GM12878 (cell line): ENCODE results near the gene PTPRD. TPM values are rescaled to one million over a fixed set of nuclear protein-coding genes. Genes with fewer than 3 reads are reported as not detected.

ENCODE experiments used
- ATAC-seq: fragments of 200-7000 bp; cut with Tn5 transposase; 3 replicates; pipeline ENCODE4 v1.9.1; 2020; ENCODE audit warnings: mild to moderate bottlenecking, moderate library complexity
- BruUV-seq: library from RNA; stranded (reverse); fragments of 400-500 nt; replicated peaks from 2 replicates; lab custom pipeline; 2021; lab: Mats Ljungman, UMichigan
- CTCF ChIA-PET: fragments of 300-600 bp; sonication (Branson Sonifier 250); formaldehyde crosslinking; extraction: SDS; loops from one replicate; lab custom pipeline; 2021; ENCODE audit warnings: inconsistent platforms; lab: Yijun Ruan, JAX
- POLR2A ChIA-PET: fragments of 350-600 bp; formaldehyde crosslinking; extraction: SDS; loops from one replicate; lab custom pipeline; 2021; ENCODE audit warnings: inconsistent platforms; lab: Charles Lee
- RAD21 ChIA-PET: fragments of 300-600 bp; sonication (Branson Sonifier 250); formaldehyde crosslinking; loops from one replicate; lab custom pipeline; 2023; ENCODE audit warnings: antibody characterized with exemption; ENCODE audit not compliant: unreplicated experiment; lab: Charles Lee
- SMC1A ChIA-PET: fragments of 300-600 bp; sonication (Branson Sonifier 250); formaldehyde crosslinking; loops from one replicate; lab custom pipeline; 2023; ENCODE audit not compliant: unreplicated experiment, uncharacterized antibody; lab: Charles Lee
- DNase-seq: peaks from one replicate; pipeline ENCODE4 v3.0.0-alpha.2; 2011; ENCODE audit warnings: low read depth, low spot score
- FAIRE-seq: peaks from 3 replicates; lab custom pipeline; 2011; peaks lifted over from hg19 to GRCh38; lab: Jason Lieb, UNC
- H2AFZ ChIP-seq: 2 replicates; pipeline ENCODE4 v1.6.0; 2011; ENCODE audit warnings: low read depth, low read length, control low read depth; ENCODE audit not compliant: control insufficient read depth
- H3K27ac ChIP-seq: 2 replicates; pipeline ENCODE4 v1.5.1; 2011; ENCODE audit warnings: control low read depth; ENCODE audit not compliant: control insufficient read depth, insufficient read depth
- H3K27me3 ChIP-seq, 2 experiments: replicated peaks in 1 of 2; 2 replicates each; pipeline versions ENCODE4 v1.6.0 to v1.6.1; 2011; ENCODE audit warnings: low read length in 1 of 2; ENCODE audit not compliant: control insufficient read depth in 2 of 2, insufficient read depth in 2 of 2
- H3K36me3 ChIP-seq, 2 experiments: 2 replicates each; pipeline ENCODE4 v1.5.1; 2011; ENCODE audit warnings: low read length in 1 of 2; ENCODE audit not compliant: control insufficient read depth in 2 of 2, insufficient read depth in 2 of 2
- H3K4me1 ChIP-seq: 2 replicates; pipeline ENCODE4 v1.6.1; 2011; ENCODE audit warnings: mild to moderate bottlenecking, low read length, moderate library complexity, mixed read lengths; ENCODE audit not compliant: control insufficient read depth, insufficient read depth
- H3K4me2 ChIP-seq: 2 replicates; pipeline ENCODE4 v1.6.0; 2011; ENCODE audit warnings: control low read depth; ENCODE audit not compliant: control insufficient read depth, insufficient read depth
- H3K4me3 ChIP-seq: fragments of 200-600 bp; sonication (generic); 2 replicates; pipeline ENCODE4 v1.5.1; 2016
- H3K79me2 ChIP-seq: 2 replicates; pipeline ENCODE4 v1.6.0; 2011; ENCODE audit warnings: low read length; ENCODE audit not compliant: control insufficient read depth, insufficient read depth
- H3K9ac ChIP-seq: 2 replicates; pipeline ENCODE4 v1.8.0; 2011; ENCODE audit warnings: low read length, control low read depth, mixed read lengths; ENCODE audit not compliant: control insufficient read depth, insufficient read depth
- H3K9me3 ChIP-seq: replicated peaks from 3 replicates; pipeline ENCODE4 v1.5.1; 2011; ENCODE audit warnings: mild to moderate bottlenecking, low read length; ENCODE audit not compliant: control insufficient read depth, insufficient read depth
- H4K20me1 ChIP-seq: 2 replicates; pipeline ENCODE4 v1.6.0; 2011; ENCODE audit not compliant: control insufficient read depth, insufficient read depth
- CEBPZ ChIP-seq: fragments of 150-350 bp; IDR thresholded peaks from 2 replicates; pipeline ENCODE4 v1.6.1; 2016; ENCODE audit warnings: low read depth, low read length
- CREM ChIP-seq: IDR thresholded peaks from 2 replicates; pipeline ENCODE4 v1.6.1; 2014; ENCODE audit warnings: antibody characterized with exemption, low read depth
- EGR1 ChIP-seq, 2 experiments: IDR thresholded peaks; 1 replicate in 1 of 2; 2 replicates in 1 of 2; pipeline ENCODE4 v1.6.1; 2011 to 2012; ENCODE audit warnings: low read depth in 2 of 2, low read length in 2 of 2, borderline replicate concordance in 1 of 2, mild to moderate bottlenecking in 1 of 2, moderate library complexity in 1 of 2
- HSF1 ChIP-seq: fragments of 150-350 bp; IDR thresholded peaks from 2 replicates; pipeline ENCODE4 v1.6.1; 2014; ENCODE audit warnings: mild to moderate bottlenecking, low read depth, low read length
- JUNB ChIP-seq: IDR thresholded peaks from 2 replicates; pipeline ENCODE4 v1.6.1; 2016; ENCODE audit warnings: antibody characterized with exemption, mild to moderate bottlenecking
- KLF5 ChIP-seq: fragments of 450-650 bp; IDR thresholded peaks from 2 replicates; pipeline ENCODE4 v1.6.1; 2014; ENCODE audit warnings: mild to moderate bottlenecking; ENCODE audit not compliant: partially characterized antibody
- MEF2A ChIP-seq: IDR thresholded peaks from 2 replicates; pipeline ENCODE4 v1.6.1; 2011; ENCODE audit warnings: low read depth, mild to moderate bottlenecking, low read length, moderate library complexity; ENCODE audit not compliant: insufficient read depth
- NFXL1 ChIP-seq: fragments of 450-650 bp; IDR thresholded peaks from 2 replicates; pipeline ENCODE4 v1.6.1; 2017; ENCODE audit warnings: antibody characterized with exemption, mild to moderate bottlenecking, borderline replicate concordance
- NR2C2 ChIP-seq: IDR thresholded peaks from 2 replicates; pipeline ENCODE4 v1.6.1; 2011; ENCODE audit warnings: borderline replicate concordance, low read depth; ENCODE audit not compliant: control insufficient read depth, insufficient read length
- RAD21 ChIP-seq: IDR thresholded peaks from 2 replicates; pipeline ENCODE4 v1.6.1; 2011; ENCODE audit warnings: mild to moderate bottlenecking, low read depth, low read length, moderate library complexity; ENCODE audit not compliant: insufficient read depth
- RB1 ChIP-seq: fragments of 450-650 bp; formaldehyde crosslinking; IDR thresholded peaks from 2 replicates; pipeline ENCODE4 v1.6.1; 2017; ENCODE audit warnings: mild to moderate bottlenecking, borderline replicate concordance
- RFX5 ChIP-seq: IDR thresholded peaks from 2 replicates; pipeline ENCODE4 v1.6.1; 2011; ENCODE audit warnings: low read depth, low read length, improper control_type of control experiment
- SMARCA5 ChIP-seq: fragments of 450-650 bp; IDR thresholded peaks from 2 replicates; pipeline ENCODE4 v1.6.1; 2017; ENCODE audit warnings: mild to moderate bottlenecking
- SMC3 ChIP-seq: IDR thresholded peaks from 2 replicates; pipeline ENCODE4 v1.6.1; 2011; ENCODE audit warnings: low read length, improper control_type of control experiment, borderline replicate concordance
- USF1 ChIP-seq: IDR thresholded peaks from 2 replicates; pipeline ENCODE4 v1.6.1; 2011; ENCODE audit warnings: borderline replicate concordance, low read depth, mild to moderate bottlenecking, moderate library complexity, mixed read lengths, low read length; ENCODE audit not compliant: insufficient read depth; ENCODE audit errors: extremely low read length
- ZNF274 ChIP-seq: IDR thresholded peaks from one replicate; pipeline ENCODE4 v1.8.0; 2011; ENCODE audit not compliant: insufficient read length, insufficient read depth
- WGBS: methylation state at CpG from one replicate; pipeline ENCODE4 v1.1.6; 2016; ENCODE audit warnings: low lambda C conversion rate; ENCODE audit not compliant: insufficient replicate concordance, insufficient coverage; ENCODE audit errors: missing lambda C conversion rate; 5-methylcytosine and 5-hydroxymethylcytosine counted together
- in situ Hi-C: fragments of 300-500 bp; cut with MboI; formaldehyde crosslinking; loops from 9 replicates; pipeline ENCODE4 v1.14.3; 2018; ENCODE audit warnings: mixed read lengths
- intact Hi-C: fragments of 100-400 bp; cut with micrococcal nuclease; formaldehyde crosslinking; loops from one replicate; pipeline ENCODE4 v1.14.2; 2022; ENCODE audit not compliant: unreplicated experiment
- polyA plus RNA-seq, 11 experiments: library from polyadenylated mRNA; depleted of rRNA in 4 of 11; unstranded in 6 of 11; stranded (reverse) in 5 of 11; fragments of >200 nt; fragmentation: Nextera tagmentation in 4 of 11; fragmentation: Illumina TruSeq in 1 of 11; extraction: Ambion mirVana in 4 of 11; extraction: Trizol in 1 of 11; gene quantifications; 1 replicate in 1 of 11; 2 replicates in 10 of 11; pipeline versions ENCODE4 v1.2.1 to v1.2.3, GENCODE V29; 2011 to 2016; ENCODE audit warnings: inconsistent platforms in 2 of 11, missing spikeins in 2 of 11, low read depth in 1 of 11
- total RNA-seq, 4 experiments: library from RNA; depleted of rRNA in 3 of 4; stranded (reverse); fragments of >200 nt in 3 of 4; fragmentation: Illumina TruSeq in 1 of 4; extraction: Trizol in 1 of 4; gene quantifications; 2 replicates each; pipeline versions ENCODE4 v1.2.1 to v1.2.3, GENCODE V29; 2013 to 2021

PTPRD gene
- total and polyA plus RNA-seq, 10 of the 15 experiments (the other 5 are each of a cell fraction or from before 2014, with no cell fraction given) = under 0.01 to 0.05 (median 0.01) TPM; not detected in 7

GRCh38 chr9:8349376-8349775 lies 2263.4 kb downstream of the PTPRD start:
- ChIA-PET SMC1A (no interaction called here), POLR2A (no interaction called here)
- no TSS peak for BruUV-seq

More at GRCh38 chr9:8349376-8349775, 2263.4 kb downstream of the PTPRD start:
- H3K4me3 ChIP-seq = no peak overlapping the region
- no peaks in the 10 kb centered on the region for H4K20me1 ChIP-seq
- no peak overlapping the region for H3K27ac ChIP-seq
- WGBS = 36% methylated on average over 2 of the region's 2 CpGs
- RAD21 ChIA-PET = no interaction called here
- FAIRE-seq (no peak), DNase-seq (no peak), ATAC-seq (no peak)
- H3K27me3 ChIP-seq = no peaks in the 10 kb centered on the region; a peak in 1 of 4 replicates
- H3K36me3 ChIP-seq = no peaks in the 10 kb centered on the region
- H3K4me1 ChIP-seq = no peaks in the 10 kb centered on the region
- no peaks in the 10 kb centered on the region for H3K9me3 ChIP-seq
- no peak overlapping the region for H2AFZ ChIP-seq
- no peak overlapping the region for H3K4me2 ChIP-seq
- no peak overlapping the region for H3K9ac ChIP-seq
- H3K79me2 ChIP-seq = no peaks in the 10 kb centered on the region
- intact Hi-C loops = no loop called here
- CTCF ChIA-PET = no interaction called here
- TF ChIP-seq CEBPZ (no peak), EGR1 (IDR thresholded peaks at IDR 0.05; ENCODE audit: borderline replicate concordance in 1 of 2, low read depth in 2 of 2, low read length in 2 of 2) (no peak), NR2C2 (no peak), USF1 (no peak), ZNF274 (no peak), SMARCA5 (no peak), RB1 (no peak), SMC3 (no peak), JUNB (no peak), CREM (no peak), RAD21 (no peak), NFXL1 (no peak), MEF2A (no peak), RFX5 (no peak), KLF5 (no peak), HSF1 (no peak)
- in situ Hi-C loops = no loop called here
